Sigmoid colon (tissue), 7 donors: ENCODE data around the gene PRKD1. TPM values are rescaled to one million over a fixed set of nuclear protein-coding genes. Genes with fewer than 3 reads are reported as not detected.

ENCODE experiments used
- DNase-seq: peaks from one replicate; pipeline ENCODE4 v3.0.0-alpha.2; 2019
- H3K27ac ChIP-seq, 4 donors: fragments of 200-600 bp; sonication (generic); one replicate each; pipeline ENCODE4 v1.5.1; 2016 to 2019; ENCODE audit warnings: mild to moderate bottlenecking in 1 of 4
- H3K27me3 ChIP-seq, 3 donors: fragments of 200-600 bp; sonication (generic); one replicate each; pipeline ENCODE4 v1.5.1; 2019; ENCODE audit warnings: mild to moderate bottlenecking in 1 of 3
- H3K36me3 ChIP-seq, 4 donors: fragments of 200-600 bp; sonication (generic); one replicate each; pipeline ENCODE4 v1.5.1; 2016 to 2019
- H3K4me1 ChIP-seq, 4 donors: fragments of 200-600 bp; sonication (generic); one replicate each; pipeline ENCODE4 v1.5.1; 2017 to 2019
- H3K4me3 ChIP-seq, 4 donors: fragments of 200-600 bp; sonication (generic); one replicate each; pipeline ENCODE4 v1.5.1; 2017 to 2019; ENCODE audit warnings: mild to moderate bottlenecking in 2 of 4, moderate library complexity in 1 of 4
- H3K9me3 ChIP-seq, 4 donors: fragments of 200-600 bp in 3 of 4; sonication (generic) in 3 of 4; one replicate each; pipeline versions ENCODE4 v1.5.1 to v1.6.1; 2013 to 2019
- EP300 ChIP-seq, 4 donors: sonication (generic); formaldehyde crosslinking; IDR thresholded peaks; one replicate each; pipeline ENCODE4 v1.6.1; 2017; ENCODE audit warnings: antibody characterized with exemption in 4 of 4
- POLR2A ChIP-seq, 2 donors: fragments of 450-650 bp; IDR thresholded peaks; one replicate each; pipeline ENCODE4 v1.6.1; 2016; ENCODE audit warnings: antibody characterized with exemption in 2 of 2, mild to moderate bottlenecking in 2 of 2, moderate library complexity in 2 of 2
- POLR2AphosphoS5 ChIP-seq, 4 donors: sonication (generic); formaldehyde crosslinking; IDR thresholded peaks; one replicate each; pipeline ENCODE4 v1.6.1; 2017; ENCODE audit warnings: antibody characterized with exemption in 4 of 4
- WGBS, 2 donors: extraction: QIAGEN DNeasy Blood & Tissue Kit; methylation state at CpG; one replicate each; pipeline ENCODE4 v1.1.7; 2013; 5-methylcytosine and 5-hydroxymethylcytosine counted together
- intact Hi-C: fragments of 100-400 bp; cut with DNase I; formaldehyde crosslinking; loops from one replicate; pipeline ENCODE4 v1.15.1; 2023
- polyA plus RNA-seq, 3 donors: library from polyadenylated mRNA; stranded (reverse); fragments of 200-250 nt; gene quantifications; one replicate each; pipeline ENCODE4 v1.2.3, GENCODE V29; 2013
- total RNA-seq, 4 donors: library from RNA; depleted of rRNA; stranded (reverse); fragments of >200 nt; gene quantifications; one replicate each; pipeline ENCODE4 v1.1.0, GENCODE V29; 2016
- TF ChIP-seq, protein P1 (sequence below), 4 experiments: fragments of 450-650 bp in 3 of 4; fragments of 200-600 bp in 1 of 4; IDR thresholded peaks; one replicate each; pipeline ENCODE4 v1.5.1; 2016 to 2019; ENCODE audit warnings: antibody characterized with exemption in 4 of 4, mild to moderate bottlenecking in 3 of 4, moderate library complexity in 2 of 4
- donor health status: healthy with polysubstance abuse.
- donor health status: Bipolar disorder and iron deficiency.
- donor health status: healthy.

The PRKD1 gene
- total and polyA plus RNA-seq, 7 donors: 0.46 to 27.1 (median 14.5) TPM

DNA sequence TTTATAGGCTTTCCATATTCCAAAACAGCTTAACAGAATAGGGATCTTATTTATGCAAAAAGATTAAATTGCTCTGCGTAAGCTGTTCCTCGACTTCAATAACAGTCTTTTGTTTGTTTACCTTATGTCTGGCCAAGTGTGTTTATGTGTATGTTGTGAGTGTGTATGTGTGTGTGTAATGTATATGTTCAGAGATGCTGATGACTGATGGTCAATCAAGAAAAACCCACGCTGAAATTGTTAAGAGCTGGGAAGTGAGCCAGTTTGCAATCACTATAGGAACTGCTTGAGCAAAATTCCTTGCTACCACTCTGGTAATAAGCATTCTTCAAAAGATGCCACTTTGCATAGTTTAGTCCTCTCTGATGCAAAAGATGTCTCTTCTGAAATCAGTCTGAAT is 59.6 kb downstream of the PRKD1 start:
- H3K4me1 ChIP-seq: peaks cover 0 to 14% (median 7%) of the 10 kb centered on the region in 4 donors
- intact Hi-C loops: no loop called here
- no peaks in the 10 kb centered on the region for H3K36me3 ChIP-seq
- TF ChIP-seq, protein P1, sequence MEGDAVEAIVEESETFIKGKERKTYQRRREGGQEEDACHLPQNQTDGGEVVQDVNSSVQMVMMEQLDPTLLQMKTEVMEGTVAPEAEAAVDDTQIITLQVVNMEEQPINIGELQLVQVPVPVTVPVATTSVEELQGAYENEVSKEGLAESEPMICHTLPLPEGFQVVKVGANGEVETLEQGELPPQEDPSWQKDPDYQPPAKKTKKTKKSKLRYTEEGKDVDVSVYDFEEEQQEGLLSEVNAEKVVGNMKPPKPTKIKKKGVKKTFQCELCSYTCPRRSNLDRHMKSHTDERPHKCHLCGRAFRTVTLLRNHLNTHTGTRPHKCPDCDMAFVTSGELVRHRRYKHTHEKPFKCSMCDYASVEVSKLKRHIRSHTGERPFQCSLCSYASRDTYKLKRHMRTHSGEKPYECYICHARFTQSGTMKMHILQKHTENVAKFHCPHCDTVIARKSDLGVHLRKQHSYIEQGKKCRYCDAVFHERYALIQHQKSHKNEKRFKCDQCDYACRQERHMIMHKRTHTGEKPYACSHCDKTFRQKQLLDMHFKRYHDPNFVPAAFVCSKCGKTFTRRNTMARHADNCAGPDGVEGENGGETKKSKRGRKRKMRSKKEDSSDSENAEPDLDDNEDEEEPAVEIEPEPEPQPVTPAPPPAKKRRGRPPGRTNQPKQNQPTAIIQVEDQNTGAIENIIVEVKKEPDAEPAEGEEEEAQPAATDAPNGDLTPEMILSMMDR (IDR thresholded peaks at IDR 0.05): no peak
- TF ChIP-seq POLR2A (IDR thresholded peaks at IDR 0.05) (no peak), EP300 (IDR thresholded peaks at IDR 0.05) (no peak), POLR2AphosphoS5 (IDR thresholded peaks at IDR 0.05) (no peak)
- H3K27me3 ChIP-seq: no peaks in the 10 kb centered on the region
- DNase-seq: no peak
- H3K9me3 ChIP-seq: no peaks in the 10 kb centered on the region
- WGBS, 2 donors: 48 to 61% methylated on average over 3 of the region's 3 CpGs
- H3K27ac ChIP-seq: no peak overlapping the region
- no peak overlapping the region for H3K4me3 ChIP-seq

DNA sequence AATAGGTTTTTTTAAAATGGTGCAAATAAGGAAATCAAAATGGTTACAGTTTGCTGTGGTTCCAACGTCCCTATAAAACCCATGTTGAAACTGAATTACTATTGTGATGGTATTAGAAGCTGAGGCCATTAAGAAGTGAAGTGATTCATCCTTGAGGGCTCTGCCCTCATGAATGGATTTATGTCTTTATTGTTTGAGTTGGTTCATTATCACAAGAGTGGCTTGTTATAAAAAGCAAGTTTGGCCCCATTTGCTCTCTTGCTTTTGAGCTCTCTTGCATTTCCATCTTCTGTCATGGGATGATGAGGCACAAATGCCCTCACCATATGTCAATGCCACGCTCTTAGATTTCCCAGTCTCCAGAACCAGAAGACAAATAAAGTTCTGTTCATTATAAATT is 62.3 kb downstream of the PRKD1 start:
- TF ChIP-seq POLR2AphosphoS5 (IDR thresholded peaks at IDR 0.05): no peak
- no peak for TF ChIP-seq EP300 (IDR thresholded peaks at IDR 0.05)
- TF ChIP-seq, protein P1 (IDR thresholded peaks at IDR 0.05): no peak
- TF ChIP-seq POLR2A (IDR thresholded peaks at IDR 0.05): no peak
- intact Hi-C loops: no loop called here

DNA sequence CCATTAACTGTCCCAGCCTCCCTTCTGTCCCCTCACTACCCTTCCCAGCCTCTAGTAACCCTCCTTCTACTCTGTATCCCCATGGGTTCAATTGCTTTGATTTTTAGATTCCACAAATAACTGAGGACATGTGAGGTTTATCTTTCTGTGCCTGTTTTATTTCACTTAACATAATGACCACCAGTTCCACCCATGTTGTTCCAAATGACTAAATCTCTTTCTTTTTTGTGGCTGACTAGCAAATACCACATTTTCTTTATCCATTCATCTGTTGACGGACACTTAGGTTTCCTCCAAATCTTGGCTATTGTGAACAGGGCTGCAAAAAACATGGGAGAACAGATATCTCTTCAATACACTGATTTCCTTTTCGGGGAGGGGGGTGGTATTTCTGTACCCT is 65.7 kb downstream of the PRKD1 start:
- Histone ChIP-seq H3K27ac (no peak overlapping the region), H3K9me3 (no peaks in the 10 kb centered on the region), H3K27me3 (no peaks in the 10 kb centered on the region), H3K36me3 (no peaks in the 10 kb centered on the region), H3K4me1 (peaks cover 0 to 12% (median 5%) of the 10 kb centered on the region in 4 donors), H3K4me3 (no peak overlapping the region)
- 83 to 87% methylated on average over 2 of the region's 2 CpGs for WGBS, 2 donors
- no peak for DNase-seq
- intact Hi-C loops: no loop called here
- TF ChIP-seq POLR2AphosphoS5 (IDR thresholded peaks at IDR 0.05) (no peak), EP300 (IDR thresholded peaks at IDR 0.05) (no peak), POLR2A (IDR thresholded peaks at IDR 0.05) (no peak)
- TF ChIP-seq, protein P1 (IDR thresholded peaks at IDR 0.05): no peak

More for the DNA sequence above, 62.3 kb downstream of the PRKD1 start:
- no peak for DNase-seq
- 48 to 70% methylated on average over 2 of the region's 2 CpGs for WGBS, 2 donors
- H3K9me3 ChIP-seq: no peaks in the 10 kb centered on the region
- H3K4me1 ChIP-seq: peaks cover 0 to 12% (median 5%) of the 10 kb centered on the region in 4 donors
- H3K4me3 ChIP-seq: no peak overlapping the region
- H3K27me3 ChIP-seq: no peaks in the 10 kb centered on the region
- H3K36me3 ChIP-seq: no peaks in the 10 kb centered on the region
- H3K27ac ChIP-seq: no peak overlapping the region

DNA sequence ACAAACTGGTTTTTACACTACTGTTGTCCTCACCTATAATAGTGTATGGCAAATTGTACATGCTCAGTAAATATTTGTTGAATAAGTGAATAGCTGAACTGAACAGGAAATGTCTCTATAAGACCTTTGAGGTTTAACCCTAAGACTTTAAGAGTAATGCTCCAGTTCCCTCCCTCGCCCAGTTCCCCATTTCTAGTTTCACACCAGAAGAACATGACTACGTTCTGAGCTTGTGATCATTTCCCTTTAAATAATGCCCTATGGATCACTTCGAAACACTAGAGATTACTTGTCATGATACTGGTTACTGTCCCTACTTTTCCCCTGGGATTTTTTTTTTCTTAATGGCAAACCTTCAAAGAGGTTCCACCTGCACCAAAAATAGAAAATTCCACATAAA is 69.3 kb downstream of the PRKD1 start:
- Histone ChIP-seq H3K4me1 (peaks cover 0 to 20% (median 13%) of the 10 kb centered on the region in 4 donors), H3K27me3 (no peaks in the 10 kb centered on the region), H3K36me3 (no peaks in the 10 kb centered on the region), H3K27ac (no peak overlapping the region), H3K4me3 (no peak overlapping the region), H3K9me3 (no peaks in the 10 kb centered on the region)
- 52 to 66% methylated on average over 3 of the region's 3 CpGs for WGBS, 2 donors
- no peak for TF ChIP-seq EP300 (IDR thresholded peaks at IDR 0.05)
- TF ChIP-seq POLR2AphosphoS5 (IDR thresholded peaks at IDR 0.05): no peak
- TF ChIP-seq, protein P1 (IDR thresholded peaks at IDR 0.05): no peak
- no peak for TF ChIP-seq POLR2A (IDR thresholded peaks at IDR 0.05)
- intact Hi-C loops: no loop called here
- no peak for DNase-seq

DNA sequence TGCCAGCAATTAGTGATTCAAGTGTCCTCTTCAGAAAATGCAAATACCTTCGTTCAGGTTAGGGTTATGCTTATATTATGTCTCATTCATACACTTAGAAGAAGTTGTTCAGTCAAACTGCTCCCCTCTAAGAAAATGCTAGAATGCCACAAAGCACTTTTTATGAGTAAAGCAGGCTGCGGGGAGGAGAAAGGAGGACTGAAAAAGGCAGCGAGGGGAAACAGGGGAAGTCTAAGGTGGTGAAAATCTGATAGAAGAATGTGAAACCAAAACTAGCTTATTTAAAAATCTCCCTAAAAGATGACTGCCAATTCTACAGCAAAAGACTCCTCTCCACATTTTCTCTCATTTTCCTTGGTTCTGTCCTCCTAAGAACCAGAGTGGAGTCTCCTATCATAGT is 70.1 kb downstream of the PRKD1 start:
- no peak overlapping the region for H3K27ac ChIP-seq

More for the DNA sequence above, 70.1 kb downstream of the PRKD1 start:
- DNase-seq: no peak
- WGBS, 2 donors: 36 to 84% methylated on average over 3 of the region's 3 CpGs
- H3K36me3 ChIP-seq: no peaks in the 10 kb centered on the region
- TF ChIP-seq EP300 (IDR thresholded peaks at IDR 0.05) (no peak), POLR2A (IDR thresholded peaks at IDR 0.05) (no peak), POLR2AphosphoS5 (IDR thresholded peaks at IDR 0.05) (no peak)
- TF ChIP-seq, protein P1 (IDR thresholded peaks at IDR 0.05): no peak
- no peaks in the 10 kb centered on the region for H3K27me3 ChIP-seq
- no peaks in the 10 kb centered on the region for H3K9me3 ChIP-seq
- no peak overlapping the region for H3K4me3 ChIP-seq
- peaks cover 0 to 19% (median 12%) of the 10 kb centered on the region in 4 donors for H3K4me1 ChIP-seq
- intact Hi-C loops: no loop called here
